ENCODE results near the gene TMEM250. TPM values are rescaled to one million over a fixed set of nuclear protein-coding genes. Genes with fewer than 3 reads are reported as not detected.

The TMEM250 gene
- total RNA-seq, 2 experiments from 2014 or later = 6.5 to 7.9 TPM

- H3K9me3 ChIP-seq (ENCODE audit: control insufficient read depth in 1 of 2, insufficient read depth in 1 of 2, low read length in 2 of 2) = no peaks in the 10 kb centered on the region
- no peak overlapping the region for H3K27ac ChIP-seq (ENCODE audit: low read depth in 1 of 2, low read length in 2 of 2)
- Mint-ChIP-seq H3K27me3 (no peaks in the 10 kb centered on the region), H3K27ac (no peak overlapping the region), H3K9me3 (no peaks in the 10 kb centered on the region), H3K4me3 (no peak overlapping the region), H3K4me1 (ENCODE audit: low read depth) (peaks cover 8% of the 10 kb centered on the region), H3K36me3 (ENCODE audit: low read depth) (peaks cover 4% of the 10 kb centered on the region)
- DNase-seq = no peak
- no peak for TF ChIP-seq CTCF (IDR thresholded peaks at IDR 0.05)
- intact Hi-C loops (cut with DNase I, micrococcal nuclease) = no loop called here
- CTCF ChIA-PET = no interaction called here
- peaks cover 21% of the 10 kb centered on the region for H3K4me1 ChIP-seq (ENCODE audit: insufficient read depth, low read length)
- no peak for ATAC-seq (ENCODE audit: poor library complexity)
- H3K27me3 ChIP-seq (ENCODE audit: control insufficient read depth in 1 of 2, insufficient read depth in 2 of 2, low read length in 2 of 2) = no peaks in the 10 kb centered on the region
- POLR2A ChIA-PET = no interaction called here
- peaks cover 3% of the 10 kb centered on the region for H3K36me3 ChIP-seq (ENCODE audit: insufficient read depth, low read length)
- no peak overlapping the region for H3K4me3 ChIP-seq (ENCODE audit: low read length)
These were observed 44.0 kb downstream of the TMEM250 start for GRCh38 chr9:136074706-136075105.

Other genes with a start within 250 kb of the TMEM250 start
- gene CAMSAP1, start 211.3 kb downstream of the TMEM250 start, total RNA-seq = 10 to 100 TPM; 16.8 to 18.2 TPM
- gene UBAC1, start 157.5 kb downstream of the TMEM250 start, total RNA-seq = 10 to 100 TPM; 16.4 to 19.6 TPM
- gene NACC2, start 23.6 kb downstream of the TMEM250 start, total RNA-seq = 1 to 10 TPM; 2.1 to 2.7 TPM
- under 1 TPM; 0.11 to 0.16 TPM for gene LHX3, start 86.3 kb upstream of the TMEM250 start, total RNA-seq
- gene QSOX2, start 126.9 kb upstream of the TMEM250 start, total RNA-seq = 10 to 100 TPM; 14.4 TPM
- not detected for gene CCDC187, start 185.2 kb upstream of the TMEM250 start, total RNA-seq
- gene GPSM1, start 208.7 kb upstream of the TMEM250 start, total RNA-seq = 1 to 10 TPM; 7.7 to 8.6 TPM
- 10 to 100 TPM; 15.4 to 17.0 TPM for gene DNLZ, start 244.9 kb upstream of the TMEM250 start, total RNA-seq

Measured in CD4-positive, alpha-beta T cell (primary cell).